Measurements from ENCODE around the gene NFATC1.
A peak's percentile ranks its signal among the peaks of the same experiment; 100 is the strongest.

Gene NFATC1

GRCh38 chr18:79399275-79400081, 3.7 kb downstream of the NFATC1 start:
- H3K27ac ChIP-seq (ENCODE audit: low read depth, low read length), result no peak overlapping the region
- no peaks in the 10 kb centered on the region for H3K36me3 ChIP-seq (ENCODE audit: insufficient read depth, low read length)
- peak overlapping the region; percentile 81 for H3K4me3 ChIP-seq (ENCODE audit: low read depth, low read length)
- no peak overlapping the region for H2AFZ ChIP-seq (ENCODE audit: low read length, unreplicated experiment)
- H3K27me3 ChIP-seq (ENCODE audit: insufficient read depth, low read length), result peaks cover 12% of the 10 kb centered on the region; the same call in 1 of the 2 replicates
- H3K4me1 ChIP-seq (ENCODE audit: control insufficient read depth, insufficient read depth, low read length, unreplicated experiment), result no peaks in the 10 kb centered on the region
- H3K79me2 ChIP-seq (ENCODE audit: control insufficient read depth, insufficient read depth, low read length, unreplicated experiment), result no peaks in the 10 kb centered on the region

- Histone ChIP-seq H3K4me1 (ENCODE audit: control insufficient read depth, insufficient read depth, low read length, unreplicated experiment) (no peaks in the 10 kb centered on the region), H3K27me3 (ENCODE audit: insufficient read depth, low read length) (peaks cover 6% of the 10 kb centered on the region; the same call in 1 of the 2 replicates), H2AFZ (ENCODE audit: low read length, unreplicated experiment) (peak overlapping the region; percentile 38), H3K27ac (ENCODE audit: low read depth, low read length) (no peak overlapping the region), H3K79me2 (ENCODE audit: control insufficient read depth, insufficient read depth, low read length, unreplicated experiment) (no peaks in the 10 kb centered on the region), H3K36me3 (ENCODE audit: insufficient read depth, low read length) (no peaks in the 10 kb centered on the region), H3K4me3 (ENCODE audit: low read depth, low read length) (peak overlapping the region; percentile 81)
Observed at GRCh38 chr18:79400091-79400590, 4.4 kb downstream of the NFATC1 start.

GRCh38 chr18:79400591-79401381, 5.1 kb downstream of the NFATC1 start:
- Histone ChIP-seq H3K4me1 (ENCODE audit: control insufficient read depth, insufficient read depth, low read length, unreplicated experiment) (no peaks in the 10 kb centered on the region), H3K4me3 (ENCODE audit: low read depth, low read length) (peak overlapping the region; percentile 81), H2AFZ (ENCODE audit: low read length, unreplicated experiment) (peak overlapping the region; percentile 38), H3K79me2 (ENCODE audit: control insufficient read depth, insufficient read depth, low read length, unreplicated experiment) (no peaks in the 10 kb centered on the region), H3K27me3 (ENCODE audit: insufficient read depth, low read length) (peaks cover 6% of the 10 kb centered on the region; the same call in 1 of the 2 replicates), H3K36me3 (ENCODE audit: insufficient read depth, low read length) (no peaks in the 10 kb centered on the region), H3K27ac (ENCODE audit: low read depth, low read length) (no peak overlapping the region)

- H3K36me3 ChIP-seq (ENCODE audit: insufficient read depth, low read length), result no peaks in the 10 kb centered on the region
- H3K27me3 ChIP-seq (ENCODE audit: insufficient read depth, low read length), result peaks cover 4% of the 10 kb centered on the region; the same call in 1 of the 2 replicates
- no peaks in the 10 kb centered on the region for H3K79me2 ChIP-seq (ENCODE audit: control insufficient read depth, insufficient read depth, low read length, unreplicated experiment)
- no peak overlapping the region for H3K27ac ChIP-seq (ENCODE audit: low read depth, low read length)
- no peak overlapping the region for H2AFZ ChIP-seq (ENCODE audit: low read length, unreplicated experiment)
- no peak overlapping the region for H3K4me3 ChIP-seq (ENCODE audit: low read depth, low read length)
- H3K4me1 ChIP-seq (ENCODE audit: control insufficient read depth, insufficient read depth, low read length, unreplicated experiment), result no peaks in the 10 kb centered on the region
Observed at GRCh38 chr18:79401494-79402208, 5.9 kb downstream of the NFATC1 start.

GRCh38 chr18:79402209-79402576, 6.5 kb downstream of the NFATC1 start:
- Histone ChIP-seq H3K4me3 (ENCODE audit: low read depth, low read length) (no peak overlapping the region), H3K27ac (ENCODE audit: low read depth, low read length) (no peak overlapping the region), H3K79me2 (ENCODE audit: control insufficient read depth, insufficient read depth, low read length, unreplicated experiment) (no peaks in the 10 kb centered on the region)

GRCh38 chr18:79402977-79403722, 7.4 kb downstream of the NFATC1 start:
- Histone ChIP-seq H3K4me1 (ENCODE audit: control insufficient read depth, insufficient read depth, low read length, unreplicated experiment) (no peaks in the 10 kb centered on the region), H3K27ac (ENCODE audit: low read depth, low read length) (no peak overlapping the region), H3K27me3 (ENCODE audit: insufficient read depth, low read length) (no peaks in the 10 kb centered on the region; the same call in 1 of the 2 replicates), H3K79me2 (ENCODE audit: control insufficient read depth, insufficient read depth, low read length, unreplicated experiment) (no peaks in the 10 kb centered on the region), H2AFZ (ENCODE audit: low read length, unreplicated experiment) (no peak overlapping the region), H3K36me3 (ENCODE audit: insufficient read depth, low read length) (no peaks in the 10 kb centered on the region), H3K4me3 (ENCODE audit: low read depth, low read length) (no peak overlapping the region)

More at GRCh38 chr18:79402209-79402576, 6.5 kb downstream of the NFATC1 start:
- Histone ChIP-seq H3K4me1 (ENCODE audit: control insufficient read depth, insufficient read depth, low read length, unreplicated experiment) (no peaks in the 10 kb centered on the region), H2AFZ (ENCODE audit: low read length, unreplicated experiment) (no peak overlapping the region), H3K36me3 (ENCODE audit: insufficient read depth, low read length) (no peaks in the 10 kb centered on the region), H3K27me3 (ENCODE audit: insufficient read depth, low read length) (no peaks in the 10 kb centered on the region; the same call in 1 of the 2 replicates)

GRCh38 chr18:79403723-79404566, 8.2 kb downstream of the NFATC1 start:
- H3K27ac ChIP-seq (ENCODE audit: low read depth, low read length), result no peak overlapping the region
- H2AFZ ChIP-seq (ENCODE audit: low read length, unreplicated experiment), result no peak overlapping the region
- no peaks in the 10 kb centered on the region for H3K79me2 ChIP-seq (ENCODE audit: control insufficient read depth, insufficient read depth, low read length, unreplicated experiment)
- H3K4me1 ChIP-seq (ENCODE audit: control insufficient read depth, insufficient read depth, low read length, unreplicated experiment), result no peaks in the 10 kb centered on the region
- H3K27me3 ChIP-seq (ENCODE audit: insufficient read depth, low read length), result no peaks in the 10 kb centered on the region; the same call in 1 of the 2 replicates
- no peaks in the 10 kb centered on the region for H3K36me3 ChIP-seq (ENCODE audit: insufficient read depth, low read length)
- no peak overlapping the region for H3K4me3 ChIP-seq (ENCODE audit: low read depth, low read length)

- Histone ChIP-seq H3K36me3 (ENCODE audit: insufficient read depth, low read length) (no peaks in the 10 kb centered on the region), H3K4me1 (ENCODE audit: control insufficient read depth, insufficient read depth, low read length, unreplicated experiment) (no peaks in the 10 kb centered on the region), H3K4me3 (ENCODE audit: low read depth, low read length) (no peak overlapping the region), H2AFZ (ENCODE audit: low read length, unreplicated experiment) (no peak overlapping the region), H3K27ac (ENCODE audit: low read depth, low read length) (no peak overlapping the region), H3K79me2 (ENCODE audit: control insufficient read depth, insufficient read depth, low read length, unreplicated experiment) (no peaks in the 10 kb centered on the region), H3K27me3 (ENCODE audit: insufficient read depth, low read length) (no peaks in the 10 kb centered on the region; the same call in 1 of the 2 replicates)
Observed at GRCh38 chr18:79404567-79404910, 8.8 kb downstream of the NFATC1 start.

- no peaks in the 10 kb centered on the region for H3K79me2 ChIP-seq (ENCODE audit: control insufficient read depth, insufficient read depth, low read length, unreplicated experiment)
- no peak overlapping the region for H2AFZ ChIP-seq (ENCODE audit: low read length, unreplicated experiment)
- no peak overlapping the region for H3K27ac ChIP-seq (ENCODE audit: low read depth, low read length)
- no peak overlapping the region for H3K4me3 ChIP-seq (ENCODE audit: low read depth, low read length)
- no peaks in the 10 kb centered on the region for H3K27me3 ChIP-seq (ENCODE audit: insufficient read depth, low read length)
- H3K4me1 ChIP-seq (ENCODE audit: control insufficient read depth, insufficient read depth, low read length, unreplicated experiment), result no peaks in the 10 kb centered on the region
- no peaks in the 10 kb centered on the region for H3K36me3 ChIP-seq (ENCODE audit: insufficient read depth, low read length)
Observed at GRCh38 chr18:79405019-79405780, 9.5 kb downstream of the NFATC1 start.

Data from ACC112 (cell line).